ENCODE measurements around the gene LSM14A.
A peak's percentile ranks its signal among the peaks of the same experiment; 100 is the strongest.
"Not testable (repeated sequence)": the region's sequence is repeated elsewhere in the genome, so short reads cannot be mapped to it uniquely, and the experiment has no call there.

The LSM14A gene

GRCh38 chr19:34173193-34173956, 1.1 kb downstream of the LSM14A start:
- in situ Hi-C loops (cut with MboI; ENCODE audit: low pct_unique_long_range_greater_than_20kb, low sequenced_read_pairs, unreplicated experiment) = no loop called here
- DNase-seq (ENCODE audit: low spot score) = peak; percentile 17
- TF ChIP-seq CTCF (IDR thresholded peaks at IDR 0.05; ENCODE audit: extremely low read depth, insufficient read depth, missing control alignments) = no peak

GRCh38 chr19:34175173-34175572, 2.9 kb downstream of the LSM14A start:
- in situ Hi-C loops (cut with MboI; ENCODE audit: low pct_unique_long_range_greater_than_20kb, low sequenced_read_pairs, unreplicated experiment) = not testable (repeated sequence)

GRCh38 chr19:34176581-34176980, 4.3 kb downstream of the LSM14A start:
- in situ Hi-C loops (cut with MboI; ENCODE audit: low pct_unique_long_range_greater_than_20kb, low sequenced_read_pairs, unreplicated experiment) = no loop called here
- no peak for DNase-seq (ENCODE audit: low spot score)
- TF ChIP-seq CTCF (IDR thresholded peaks at IDR 0.05; ENCODE audit: extremely low read depth, insufficient read depth, missing control alignments) = no peak

More at GRCh38 chr19:34175173-34175572, 2.9 kb downstream of the LSM14A start:
- not testable (repeated sequence) for DNase-seq (ENCODE audit: low spot score)

- TF ChIP-seq CTCF (IDR thresholded peaks at IDR 0.05; ENCODE audit: extremely low read depth, insufficient read depth, missing control alignments) = no peak
- in situ Hi-C loops (cut with MboI; ENCODE audit: low pct_unique_long_range_greater_than_20kb, low sequenced_read_pairs, unreplicated experiment) = no loop called here
- DNase-seq (ENCODE audit: low spot score) = peak; percentile 15
These were observed 5.9 kb downstream of the LSM14A start for GRCh38 chr19:34178274-34178610.

GRCh38 chr19:34179066-34179465, 6.8 kb downstream of the LSM14A start:
- DNase-seq (ENCODE audit: low spot score) = no peak
- in situ Hi-C loops (cut with MboI; ENCODE audit: low pct_unique_long_range_greater_than_20kb, low sequenced_read_pairs, unreplicated experiment) = no loop called here
- no peak for TF ChIP-seq CTCF (IDR thresholded peaks at IDR 0.05; ENCODE audit: extremely low read depth, insufficient read depth, missing control alignments)

- in situ Hi-C loops (cut with MboI; ENCODE audit: low pct_unique_long_range_greater_than_20kb, low sequenced_read_pairs, unreplicated experiment) = no loop called here
- no peak for TF ChIP-seq CTCF (IDR thresholded peaks at IDR 0.05; ENCODE audit: extremely low read depth, insufficient read depth, missing control alignments)
- DNase-seq (ENCODE audit: low spot score) = no peak
These were observed 8.0 kb downstream of the LSM14A start for GRCh38 chr19:34180273-34180672.

- in situ Hi-C loops (cut with MboI; ENCODE audit: low pct_unique_long_range_greater_than_20kb, low sequenced_read_pairs, unreplicated experiment) = no loop called here
- TF ChIP-seq CTCF (IDR thresholded peaks at IDR 0.05; ENCODE audit: extremely low read depth, insufficient read depth, missing control alignments) = no peak
- DNase-seq (ENCODE audit: low spot score) = no peak
These were observed 8.4 kb downstream of the LSM14A start for GRCh38 chr19:34180709-34181108.
